Neuron (in vitro differentiated cells): ENCODE results near the gene SORBS1.

Source experiments
- H2AFZ ChIP-seq: one replicate; pipeline ENCODE4 v1.6.1; 2013; ENCODE audit warnings: low read depth, mild to moderate bottlenecking, inconsistent platforms, low read length, moderate library complexity
- H3K27me3 ChIP-seq: one replicate; pipeline ENCODE4 v1.6.1; 2013; ENCODE audit warnings: low read length; ENCODE audit not compliant: insufficient read depth
- H3K36me3 ChIP-seq: one replicate; pipeline ENCODE4 v1.6.1; 2013; ENCODE audit warnings: low read length; ENCODE audit not compliant: insufficient read depth
- H3K4me1 ChIP-seq: one replicate; pipeline ENCODE4 v1.6.1; 2013; ENCODE audit warnings: low read length; ENCODE audit not compliant: insufficient read depth
- H3K4me3 ChIP-seq: 2 replicates; pipeline ENCODE4 v1.5.1; 2013; ENCODE audit warnings: mild to moderate bottlenecking, low read length, moderate library complexity
- H3K9me3 ChIP-seq: one replicate; pipeline ENCODE4 v1.6.1; 2013; ENCODE audit warnings: low read length

SORBS1 gene

DNA sequence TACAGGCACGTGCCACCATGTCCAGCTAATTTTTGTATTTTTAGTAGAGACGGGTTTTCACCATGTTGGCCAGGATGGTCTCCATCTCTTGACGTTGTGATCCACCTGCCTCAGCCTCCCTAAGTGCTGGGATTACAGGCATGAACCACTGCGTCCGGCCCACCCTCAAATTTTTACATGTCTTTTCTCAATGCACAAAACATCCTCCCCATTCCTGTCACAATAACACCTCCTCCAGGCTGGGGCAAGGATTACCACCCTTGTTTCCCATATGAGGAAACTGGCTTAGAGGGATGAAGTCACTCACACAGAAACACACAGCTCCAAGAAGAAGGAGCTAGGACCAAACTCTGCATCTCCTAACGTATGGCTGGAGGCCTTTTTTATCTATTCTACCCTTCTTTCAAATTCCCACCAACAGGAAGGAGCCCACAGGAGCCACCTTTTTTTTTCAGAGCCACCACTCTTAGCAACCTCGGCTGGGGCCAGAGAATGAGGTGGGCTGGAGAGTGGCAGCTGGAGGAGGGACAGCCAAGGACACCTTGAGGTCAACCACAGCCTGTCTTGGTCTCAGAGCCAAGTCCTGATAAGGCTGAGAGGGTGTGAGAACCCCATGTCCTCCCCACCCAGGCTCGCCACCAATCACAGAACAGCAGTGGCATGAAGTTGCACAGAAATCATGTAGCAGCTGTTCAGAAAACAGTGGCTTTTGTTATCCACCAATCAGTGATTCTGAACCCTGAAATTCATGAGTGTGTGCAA, 157.3 kb downstream of the SORBS1 start:
- no peak overlapping the region for H2AFZ ChIP-seq
- no peaks in the 10 kb centered on the region for H3K36me3 ChIP-seq
- H3K4me3 ChIP-seq = no peak overlapping the region
- peaks cover 18% of the 10 kb centered on the region for H3K4me1 ChIP-seq
- H3K9me3 ChIP-seq = no peaks in the 10 kb centered on the region
- no peaks in the 10 kb centered on the region for H3K27me3 ChIP-seq

DNA sequence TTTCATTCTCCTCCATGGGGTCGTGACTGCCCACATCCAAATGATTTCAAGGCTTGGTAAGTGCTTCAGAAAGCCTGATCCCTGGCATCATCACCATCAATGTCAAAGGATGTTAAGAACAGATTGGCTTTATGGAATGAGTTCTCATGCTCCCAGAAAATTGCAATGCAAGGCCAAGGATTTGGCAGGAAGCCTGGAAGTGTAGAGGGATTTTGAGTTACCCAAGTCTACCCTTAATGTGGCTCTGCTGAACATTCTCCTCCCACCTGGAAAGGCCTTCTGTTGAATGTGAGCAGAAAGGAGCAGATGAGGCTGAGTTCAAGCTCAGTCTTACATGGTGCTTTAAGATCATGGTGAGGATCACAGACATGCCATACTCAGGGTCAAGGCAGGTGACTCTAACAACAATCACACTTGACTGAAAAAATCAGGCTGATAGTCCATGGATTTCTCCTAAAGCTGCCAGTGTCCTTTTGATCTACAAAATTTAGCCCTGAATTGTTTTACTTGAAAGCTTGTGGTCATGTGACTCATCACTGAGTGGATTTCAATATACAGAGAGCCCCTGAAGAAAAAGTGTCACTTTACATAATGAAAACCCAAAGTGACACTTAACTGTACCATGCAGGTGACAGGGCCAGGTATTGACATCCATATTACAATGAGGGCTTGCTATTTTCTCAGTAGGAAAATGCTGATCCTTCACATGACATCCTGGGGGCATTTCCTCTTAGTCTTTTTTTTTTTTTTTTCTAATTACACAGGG, 159.3 kb downstream of the SORBS1 start:
- Histone ChIP-seq H3K36me3 (peaks cover 13% of the 10 kb centered on the region), H3K4me3 (no peak overlapping the region), H3K27me3 (no peaks in the 10 kb centered on the region), H2AFZ (no peak overlapping the region), H3K9me3 (no peaks in the 10 kb centered on the region), H3K4me1 (peaks cover 13% of the 10 kb centered on the region)

DNA sequence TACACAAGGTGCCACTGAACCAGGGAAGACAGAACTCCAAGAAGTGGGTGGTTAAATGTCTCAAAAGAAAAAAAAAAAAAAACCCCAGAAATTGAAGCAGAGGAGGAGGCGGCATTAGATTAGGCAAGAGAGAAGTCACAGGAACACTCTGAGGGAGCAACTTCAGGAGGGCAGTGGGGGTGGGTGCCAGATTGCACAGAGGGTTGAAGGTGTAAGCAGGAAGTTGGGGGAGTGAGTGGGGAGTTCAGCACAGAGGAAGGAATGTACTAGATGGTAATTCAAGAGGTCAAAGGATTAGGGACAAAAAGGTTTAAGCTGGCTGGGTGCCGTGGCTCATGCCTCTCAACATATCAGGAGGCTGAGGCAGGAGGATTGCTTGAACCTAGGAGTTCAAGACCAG, 160.4 kb downstream of the SORBS1 start:
- Histone ChIP-seq H3K27me3 (no peaks in the 10 kb centered on the region), H2AFZ (no peak overlapping the region), H3K4me1 (peaks cover 13% of the 10 kb centered on the region), H3K9me3 (no peaks in the 10 kb centered on the region), H3K36me3 (peaks cover 15% of the 10 kb centered on the region), H3K4me3 (no peak overlapping the region)

DNA sequence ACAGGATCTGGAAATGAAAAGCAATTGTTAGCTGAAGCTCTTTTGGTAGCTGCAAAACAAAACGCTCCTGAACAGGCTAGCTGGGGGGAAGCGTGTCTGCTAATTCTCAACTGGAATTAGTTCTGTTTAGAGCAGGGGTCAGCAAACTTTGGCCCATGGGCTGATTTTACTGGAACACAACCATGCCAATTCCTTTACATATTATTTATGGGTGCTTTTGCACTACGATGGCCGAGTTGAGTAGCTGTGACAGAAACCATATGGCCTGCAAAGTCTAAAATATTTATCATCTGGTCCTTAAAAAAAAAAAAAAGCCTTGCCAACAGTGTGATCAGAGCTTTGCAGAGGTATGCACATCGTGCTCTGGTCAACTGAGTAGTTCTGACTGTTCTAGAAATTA, 162.0 kb downstream of the SORBS1 start:
- Histone ChIP-seq H2AFZ (no peak overlapping the region), H3K9me3 (no peaks in the 10 kb centered on the region), H3K36me3 (peaks cover 15% of the 10 kb centered on the region), H3K4me3 (no peak overlapping the region), H3K27me3 (no peaks in the 10 kb centered on the region), H3K4me1 (peaks cover 5% of the 10 kb centered on the region)

DNA sequence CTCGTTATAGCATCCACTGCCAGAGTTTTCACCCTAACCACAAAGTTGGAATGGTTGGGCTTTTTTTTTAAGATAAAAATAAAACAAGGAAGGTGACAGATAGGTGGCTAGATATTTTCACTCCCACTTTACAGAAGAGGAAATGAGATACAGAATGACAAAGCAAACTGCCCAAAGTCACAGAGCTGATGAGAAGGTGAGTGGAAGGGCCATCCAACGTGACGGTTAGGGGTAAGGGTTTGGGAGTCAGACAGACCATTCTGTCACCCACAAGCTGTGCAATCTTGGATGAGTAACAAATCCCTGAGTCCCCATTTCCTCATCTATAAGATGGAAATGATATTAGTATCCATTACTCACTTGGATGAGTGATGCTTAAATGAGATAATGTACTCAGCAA, 163.4 kb downstream of the SORBS1 start:
- H3K36me3 ChIP-seq = peaks cover 15% of the 10 kb centered on the region
- H3K9me3 ChIP-seq = no peaks in the 10 kb centered on the region
- no peak overlapping the region for H3K4me3 ChIP-seq
- H3K27me3 ChIP-seq = no peaks in the 10 kb centered on the region
- H2AFZ ChIP-seq = no peak overlapping the region
- H3K4me1 ChIP-seq = no peaks in the 10 kb centered on the region

DNA sequence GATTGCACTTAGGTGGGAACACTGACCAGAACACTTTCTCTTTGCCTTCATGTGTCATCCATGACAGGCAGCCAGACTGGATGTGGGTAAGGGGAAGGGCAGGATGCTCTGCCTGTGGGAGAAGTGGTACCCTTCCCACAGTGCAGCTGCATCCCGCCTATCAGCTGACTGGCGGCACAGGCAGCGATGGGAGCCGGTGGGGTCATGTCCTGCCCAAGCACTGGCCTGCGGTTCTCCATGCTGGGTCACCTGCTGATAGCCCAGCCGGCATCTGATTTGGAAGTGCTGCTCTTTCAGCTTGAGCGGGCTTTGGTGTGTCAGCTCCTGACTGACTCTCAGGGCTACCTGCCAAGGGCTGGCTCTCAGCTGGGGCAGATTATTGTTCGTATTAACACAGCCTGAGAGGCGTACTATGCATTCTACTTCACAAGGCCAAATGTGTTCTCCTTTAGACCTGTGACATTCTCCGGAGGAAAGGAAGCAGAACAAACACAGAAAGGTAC, 165.2 kb downstream of the SORBS1 start:
- Histone ChIP-seq H2AFZ (no peak overlapping the region), H3K27me3 (no peaks in the 10 kb centered on the region), H3K9me3 (no peaks in the 10 kb centered on the region), H3K4me1 (peaks cover 5% of the 10 kb centered on the region), H3K4me3 (no peak overlapping the region), H3K36me3 (peaks cover 15% of the 10 kb centered on the region)

DNA sequence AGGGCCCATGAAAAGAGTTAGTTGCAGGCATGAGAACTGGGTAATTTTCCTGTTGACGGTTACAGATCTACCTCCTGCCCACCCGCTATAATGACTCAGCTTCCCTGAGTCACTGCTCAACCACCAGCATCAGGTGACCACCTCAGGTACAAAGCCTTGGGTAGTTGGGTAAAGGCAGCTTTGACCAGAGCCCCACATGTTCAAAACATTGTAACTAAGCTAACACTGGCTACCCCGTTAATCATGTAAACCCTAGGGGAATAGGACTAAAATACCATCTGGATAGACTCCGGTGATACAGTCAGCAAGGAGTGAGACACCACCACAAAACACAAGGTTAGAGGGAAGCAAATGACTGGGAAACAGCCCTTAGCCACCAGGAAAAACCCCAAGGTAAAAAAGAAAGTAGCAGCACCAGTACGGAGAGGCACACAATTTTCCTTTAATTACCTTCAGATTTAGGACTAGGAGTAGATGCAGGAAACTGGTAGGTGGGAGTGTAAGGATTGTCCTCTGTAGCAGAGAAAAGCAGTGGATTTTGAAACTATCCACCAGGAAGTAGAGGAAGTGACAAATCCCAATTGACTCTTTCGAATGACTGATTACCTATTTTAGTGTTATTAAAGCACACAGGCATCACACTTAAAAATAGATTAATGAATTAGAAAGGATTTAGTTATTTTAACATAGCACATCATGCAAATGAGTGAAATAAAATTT, 166.8 kb downstream of the SORBS1 start:
- Histone ChIP-seq H2AFZ (no peak overlapping the region), H3K4me3 (no peak overlapping the region), H3K36me3 (peaks cover 15% of the 10 kb centered on the region), H3K27me3 (no peaks in the 10 kb centered on the region), H3K9me3 (no peaks in the 10 kb centered on the region), H3K4me1 (peaks cover 5% of the 10 kb centered on the region)

DNA sequence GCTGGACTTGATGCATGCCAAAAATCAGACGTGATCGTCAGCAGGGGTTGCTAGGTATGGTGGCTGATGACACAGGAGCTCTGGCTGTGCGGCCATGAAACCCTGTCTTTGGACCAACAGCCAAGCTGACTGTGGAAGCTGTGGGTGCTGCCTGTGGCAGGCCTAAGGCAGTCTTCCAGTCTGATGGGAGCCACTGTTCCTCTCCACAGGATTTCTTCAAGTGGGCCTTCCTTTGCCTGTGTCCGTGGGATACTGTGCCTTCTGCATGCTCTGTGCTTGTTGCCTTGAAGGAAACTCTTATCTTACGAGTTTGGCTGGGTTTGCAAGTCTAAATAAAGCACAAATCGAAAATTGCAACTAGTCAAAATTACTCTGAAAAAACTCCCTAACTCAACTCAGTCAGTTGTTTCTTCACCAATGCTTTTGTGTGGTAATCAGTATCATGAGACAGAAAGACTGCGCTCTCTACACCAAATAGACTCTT, 168.4 kb downstream of the SORBS1 start:
- no peak overlapping the region for H3K4me3 ChIP-seq
- no peaks in the 10 kb centered on the region for H3K9me3 ChIP-seq
- no peaks in the 10 kb centered on the region for H3K27me3 ChIP-seq
- peaks cover 4% of the 10 kb centered on the region for H3K36me3 ChIP-seq
- H3K4me1 ChIP-seq = peaks cover 5% of the 10 kb centered on the region
- H2AFZ ChIP-seq = no peak overlapping the region

DNA sequence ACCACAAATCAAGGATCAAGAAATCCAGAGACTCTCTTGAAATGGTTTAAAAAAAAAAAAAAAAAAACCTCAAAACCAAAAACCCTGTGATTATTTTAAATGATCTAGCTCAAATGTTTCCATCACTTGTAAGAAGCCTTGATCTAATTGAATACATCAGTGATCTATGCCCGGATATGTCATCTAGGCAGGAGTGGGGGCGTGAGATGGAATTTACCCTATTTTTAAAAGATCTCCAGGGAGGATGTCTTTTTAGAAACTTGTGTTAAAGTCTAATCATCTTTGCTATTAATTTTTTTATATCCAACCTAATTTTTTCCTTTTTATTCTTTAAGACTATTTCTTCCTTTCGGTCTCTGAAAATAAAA, 169.0 kb downstream of the SORBS1 start:
- Histone ChIP-seq H3K4me3 (no peak overlapping the region), H3K9me3 (no peaks in the 10 kb centered on the region), H2AFZ (no peak overlapping the region), H3K4me1 (peaks cover 5% of the 10 kb centered on the region), H3K27me3 (no peaks in the 10 kb centered on the region), H3K36me3 (peaks cover 4% of the 10 kb centered on the region)

DNA sequence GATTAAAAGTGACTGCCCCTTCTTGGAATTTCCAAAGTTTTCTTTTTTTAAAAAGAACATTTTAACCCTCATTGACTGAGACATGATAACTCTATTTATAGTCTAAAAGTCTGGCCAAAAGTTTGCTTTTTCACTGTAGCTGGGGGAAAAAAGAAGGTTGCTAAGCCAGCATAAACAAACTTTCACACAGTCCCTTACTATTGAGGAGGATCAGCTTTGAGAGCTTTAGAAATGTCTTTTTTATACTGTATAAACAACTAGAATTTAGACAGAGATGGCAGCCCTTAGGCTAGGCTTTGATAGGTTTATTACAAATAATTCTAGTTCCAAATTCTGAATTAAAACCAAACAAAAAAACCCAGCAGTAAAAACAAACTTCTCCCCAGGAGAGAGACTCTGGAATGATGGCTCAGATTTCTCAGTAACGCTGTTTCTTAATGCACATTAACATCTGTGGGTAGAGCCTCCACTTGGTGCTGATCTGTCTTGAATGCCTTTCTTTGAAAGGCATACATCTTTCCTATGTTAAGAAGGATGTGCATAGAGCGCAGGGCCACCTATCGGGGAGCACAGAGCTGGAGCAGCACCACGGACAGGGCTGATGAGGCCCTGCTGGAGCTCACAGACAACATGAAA, 169.5 kb downstream of the SORBS1 start:
- Histone ChIP-seq H3K4me1 (peaks cover 5% of the 10 kb centered on the region), H3K36me3 (peaks cover under 1% of the 10 kb centered on the region), H2AFZ (no peak overlapping the region), H3K27me3 (no peaks in the 10 kb centered on the region), H3K9me3 (no peaks in the 10 kb centered on the region), H3K4me3 (no peak overlapping the region)

DNA sequence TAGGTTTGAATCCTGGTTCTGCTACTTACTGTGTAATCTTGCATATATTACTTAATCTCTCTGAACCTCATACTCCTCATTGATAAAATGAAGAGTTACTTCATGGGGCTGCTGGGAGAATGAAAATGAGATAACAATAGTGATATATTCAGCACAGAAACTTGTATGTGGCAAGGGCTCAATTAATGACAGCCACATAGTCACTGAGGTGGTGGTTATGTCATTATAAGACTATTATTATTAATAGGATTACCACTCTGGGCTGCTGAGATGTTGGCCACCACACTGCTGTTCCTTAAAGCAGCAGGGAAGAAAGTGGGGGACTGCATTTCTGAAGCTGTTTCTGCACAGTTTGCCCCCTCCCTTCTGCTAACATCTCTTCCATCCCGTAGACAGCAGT, 170.0 kb downstream of the SORBS1 start:
- no peaks in the 10 kb centered on the region for H3K9me3 ChIP-seq
- H3K4me1 ChIP-seq = peaks cover 5% of the 10 kb centered on the region
- no peak overlapping the region for H3K4me3 ChIP-seq
- no peak overlapping the region for H2AFZ ChIP-seq
- no peaks in the 10 kb centered on the region for H3K27me3 ChIP-seq
- no peaks in the 10 kb centered on the region for H3K36me3 ChIP-seq

DNA sequence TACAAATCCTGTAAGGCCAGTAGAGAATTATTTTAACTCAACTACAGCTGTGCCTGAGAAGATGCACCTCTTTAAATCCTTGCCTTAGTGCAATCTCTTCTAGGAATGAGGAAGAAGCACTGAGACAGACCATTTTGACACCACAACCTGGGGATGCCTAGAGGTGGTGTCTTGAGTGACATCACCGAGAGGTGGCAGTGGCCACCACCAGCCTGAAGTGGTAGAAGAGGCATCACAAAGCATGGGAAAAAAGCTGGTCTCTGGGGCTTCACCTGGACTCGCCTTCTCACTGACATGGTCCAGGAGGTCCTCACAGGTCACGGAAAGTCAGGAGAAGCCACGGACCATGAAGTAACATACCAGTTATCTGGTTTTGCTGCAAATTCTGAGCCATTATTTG, 171.2 kb downstream of the SORBS1 start:
- Histone ChIP-seq H3K27me3 (no peaks in the 10 kb centered on the region), H3K4me3 (no peak overlapping the region), H3K4me1 (peaks cover 5% of the 10 kb centered on the region), H2AFZ (no peak overlapping the region), H3K36me3 (no peaks in the 10 kb centered on the region), H3K9me3 (no peaks in the 10 kb centered on the region)
